Non-pigmented ciliary epithelial cell (primary cell): ENCODE results near the gene PPP1R12B.
"Not testable (repeated sequence)": the region's sequence is repeated elsewhere in the genome, so short reads cannot be mapped to it uniquely, and the experiment has no call there.

Source experiments
- DNase-seq: peaks from one replicate; pipeline ENCODE4 v3.0.0-alpha.2; 2010; ENCODE audit warnings: low read depth

Gene PPP1R12B

DNA sequence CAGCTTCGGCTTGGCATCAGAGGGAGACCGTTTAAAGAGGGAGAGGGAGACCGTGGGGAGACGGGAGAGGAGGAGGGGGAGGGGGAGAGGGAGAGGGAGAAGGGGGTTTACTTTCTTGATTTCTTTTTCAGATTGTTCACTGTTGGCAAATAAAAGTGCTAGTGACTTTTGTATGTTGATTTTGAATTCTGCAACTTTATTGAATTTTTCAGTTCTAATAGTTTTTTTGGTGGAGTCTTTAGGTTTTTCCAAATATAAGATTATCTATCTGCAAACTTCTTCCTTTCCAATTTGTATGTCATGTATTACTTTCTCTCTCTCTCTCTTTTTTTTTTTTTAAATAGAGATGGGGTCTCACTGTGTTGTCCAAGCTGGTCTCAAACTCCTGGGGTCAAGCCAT lies 104.0 kb downstream of the PPP1R12B start:
- DNase-seq: no peak

- DNase-seq: peak; percentile 27
These were observed 108.1 kb downstream of the PPP1R12B start for GRCh38 chr1:202456372-202457169.

DNA sequence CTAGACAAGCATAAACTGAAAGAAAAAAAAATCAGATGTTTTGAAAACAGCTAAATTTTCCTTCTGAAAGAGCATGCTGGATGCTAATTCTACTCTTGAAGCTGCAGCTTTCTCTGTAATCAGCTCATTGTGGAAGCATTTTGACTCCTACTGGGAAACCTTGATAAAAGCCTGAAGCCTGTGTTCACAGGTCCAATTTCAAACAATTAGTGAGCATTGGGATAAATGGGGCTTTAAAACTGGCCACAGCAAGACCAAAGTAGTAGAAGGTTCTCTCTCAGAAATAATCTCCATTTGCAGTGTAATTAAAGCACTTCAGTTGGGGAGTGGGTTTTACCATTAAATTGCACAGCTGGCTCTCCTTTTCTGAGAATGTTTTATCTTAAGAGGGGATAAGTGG lies 110.2 kb downstream of the PPP1R12B start:
- not testable (repeated sequence) for DNase-seq

GRCh38 chr1:202459470-202460142 lies 111.1 kb downstream of the PPP1R12B start:
- DNase-seq: not testable (repeated sequence)

DNA sequence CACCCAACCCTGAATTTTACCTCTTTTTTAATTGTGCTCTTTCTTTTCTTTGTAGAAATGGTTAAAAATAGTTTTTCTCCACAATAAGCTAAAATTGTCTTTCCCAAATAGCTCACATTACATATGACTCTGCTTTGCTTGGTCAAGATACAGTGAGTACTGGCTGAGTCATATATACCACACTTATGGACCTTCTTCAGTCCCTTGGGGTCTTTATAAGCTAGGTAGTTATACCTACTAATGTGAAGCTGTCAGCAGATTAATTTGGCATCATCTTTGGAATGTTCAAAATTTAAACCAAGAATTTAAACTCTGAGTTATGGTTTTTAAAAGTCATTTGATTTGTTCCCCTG lies 111.6 kb downstream of the PPP1R12B start:
- DNase-seq: peak; percentile 20

GRCh38 chr1:202462342-202463076 lies 114.0 kb downstream of the PPP1R12B start:
- DNase-seq: no peak

DNA sequence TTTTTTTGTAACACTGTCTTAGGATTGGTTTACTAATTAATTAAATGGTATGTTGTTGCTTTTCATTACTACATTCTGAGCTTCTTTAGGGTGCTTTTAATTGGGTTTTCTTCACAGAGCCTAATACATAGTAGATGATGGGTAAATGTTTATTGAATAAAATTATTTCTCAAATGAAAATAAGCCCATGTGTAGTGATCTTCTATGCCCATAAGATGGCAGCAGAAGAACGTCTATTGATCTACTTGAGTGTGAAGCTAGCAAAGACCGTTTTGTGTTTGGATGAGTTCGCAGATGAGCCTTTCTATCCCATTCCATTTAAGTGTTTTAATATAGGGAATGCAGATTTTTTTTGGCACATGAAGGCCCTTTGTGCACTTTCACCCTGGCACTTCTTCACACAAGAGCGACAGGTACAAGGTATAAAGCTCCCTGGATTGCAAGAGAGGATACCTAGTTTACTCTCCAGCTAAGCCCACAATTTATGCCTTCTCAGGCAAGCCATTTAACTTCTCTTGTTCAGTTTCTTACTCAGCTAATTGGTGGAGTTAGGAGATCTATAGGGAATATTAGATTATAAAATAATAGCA lies 115.7 kb downstream of the PPP1R12B start:
- DNase-seq: peak; percentile 35

DNA sequence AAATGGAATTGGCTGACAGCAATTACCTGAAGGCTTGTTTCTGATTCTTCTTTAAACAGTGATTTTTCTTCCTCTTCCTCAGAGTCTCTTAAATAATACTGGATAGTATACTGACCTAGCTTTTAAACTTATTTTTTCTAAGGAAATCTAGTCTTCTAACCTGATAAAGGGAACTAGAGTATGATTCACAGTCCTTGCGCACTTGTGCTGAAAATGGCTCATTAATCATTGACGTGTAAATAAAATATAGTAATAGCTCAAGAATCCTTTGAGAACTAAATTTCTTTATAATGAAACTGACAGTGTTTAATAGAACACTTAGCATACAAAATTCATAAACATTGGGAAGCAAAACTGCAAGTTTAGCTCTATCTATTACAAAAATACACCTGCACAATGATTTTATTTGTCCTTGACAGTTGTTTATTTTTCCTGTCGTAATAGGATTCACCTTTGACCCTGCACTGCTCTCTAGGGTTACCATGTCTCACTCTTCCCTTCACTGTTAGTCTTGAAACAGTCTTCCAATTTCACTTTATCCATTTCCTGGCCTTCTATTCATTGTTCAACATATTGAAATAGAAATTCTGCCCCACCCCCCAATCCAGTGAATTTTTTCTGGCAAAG lies 117.3 kb downstream of the PPP1R12B start:
- not testable (repeated sequence) for DNase-seq

GRCh38 chr1:202466339-202466738 lies 117.8 kb downstream of the PPP1R12B start:
- not testable (repeated sequence) for DNase-seq

- not testable (repeated sequence) for DNase-seq
These were observed 118.9 kb downstream of the PPP1R12B start for GRCh38 chr1:202467381-202467780.

GRCh38 chr1:202468695-202469094 lies 120.2 kb downstream of the PPP1R12B start:
- not testable (repeated sequence) for DNase-seq

DNA sequence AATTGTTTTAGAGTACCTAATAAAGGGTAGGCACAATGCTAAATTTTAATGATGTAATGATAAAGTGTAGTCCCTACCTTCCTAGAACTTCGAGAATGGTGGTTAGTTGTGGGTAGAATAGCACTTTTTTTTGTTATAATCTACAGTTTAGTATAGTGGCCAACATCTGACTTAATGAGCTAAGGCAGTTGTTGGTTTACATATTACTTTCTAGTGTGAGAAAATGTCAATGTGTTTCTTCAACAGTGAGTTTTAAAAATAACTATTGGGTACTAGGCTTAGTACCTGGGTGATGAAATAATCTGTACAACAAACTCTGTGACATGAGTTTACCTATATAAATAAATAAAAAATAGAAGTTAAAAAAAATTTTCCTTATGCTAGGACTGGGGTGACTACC lies 120.6 kb downstream of the PPP1R12B start:
- DNase-seq: not testable (repeated sequence)

GRCh38 chr1:202471246-202471645 lies 122.7 kb downstream of the PPP1R12B start:
- DNase-seq: no peak

- DNase-seq: not testable (repeated sequence)
These were observed 124.0 kb downstream of the PPP1R12B start for GRCh38 chr1:202472347-202473124.

- not testable (repeated sequence) for DNase-seq
These were observed 125.0 kb downstream of the PPP1R12B start for GRCh38 chr1:202473266-202474045.

- DNase-seq: not testable (repeated sequence)
These were observed 131.2 kb downstream of the PPP1R12B start for GRCh38 chr1:202479661-202480060.

DNA sequence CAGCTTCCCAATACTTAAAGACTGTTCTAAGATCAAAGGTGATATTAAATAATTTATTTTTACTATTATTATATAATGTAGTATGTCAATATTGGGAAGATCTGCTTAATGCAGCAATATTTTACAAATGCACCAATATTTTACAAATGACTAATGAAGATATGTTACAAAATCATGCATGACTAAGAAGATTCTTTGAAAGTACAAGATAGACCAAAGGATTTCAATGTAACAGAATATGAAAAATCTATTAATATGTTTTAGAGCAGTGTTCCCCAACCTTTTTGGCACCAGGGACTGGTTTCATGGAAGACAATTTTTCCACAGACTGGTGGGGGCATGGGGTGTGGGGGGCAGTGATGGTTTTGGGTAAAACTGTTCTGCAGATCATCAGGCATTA lies 132.1 kb downstream of the PPP1R12B start:
- DNase-seq: not testable (repeated sequence)

DNA sequence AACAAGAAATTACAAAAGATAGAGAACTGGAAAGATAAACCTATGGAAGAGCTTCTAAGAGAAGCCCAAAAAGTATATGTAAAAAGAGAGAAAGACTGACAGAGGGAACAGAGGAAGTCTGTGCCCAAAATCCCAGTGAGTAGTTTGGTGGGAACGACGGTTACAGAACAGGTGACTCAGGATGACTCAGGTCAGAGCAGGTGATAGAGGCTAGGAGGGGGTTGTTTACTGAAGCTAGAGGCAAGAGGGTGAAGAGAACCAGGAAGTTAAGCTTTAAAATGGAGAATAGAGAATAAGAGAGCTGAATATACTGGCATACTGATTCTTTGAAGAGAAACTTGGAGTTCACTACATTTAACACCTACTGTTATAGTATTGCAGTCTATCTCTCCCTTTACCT lies 134.9 kb downstream of the PPP1R12B start:
- DNase-seq: not testable (repeated sequence)

- not testable (repeated sequence) for DNase-seq
These were observed 135.5 kb downstream of the PPP1R12B start for GRCh38 chr1:202484032-202484431.

DNA sequence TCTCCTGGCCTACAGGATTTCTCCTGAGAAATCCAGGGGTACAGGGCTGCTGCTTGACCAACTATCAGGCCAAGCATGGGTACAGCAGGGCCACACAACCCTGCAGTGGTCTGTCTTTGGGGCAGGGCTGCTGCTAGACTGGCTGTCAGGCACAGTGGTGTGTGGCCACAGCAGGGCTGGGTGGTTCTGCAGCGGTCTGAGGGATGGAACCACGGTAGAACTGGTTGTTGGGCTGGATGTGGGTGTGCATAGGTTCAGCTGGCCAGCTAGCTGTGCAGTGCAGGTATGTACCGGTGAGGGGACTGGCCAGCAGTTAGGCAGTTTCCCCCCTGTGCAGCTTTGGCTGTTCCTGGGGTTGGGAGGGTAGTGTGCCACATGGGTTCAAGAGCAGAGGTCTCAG lies 136.3 kb downstream of the PPP1R12B start:
- not testable (repeated sequence) for DNase-seq
